ENCODE results near the gene TNNI2.

Gene TNNI2

DNA sequence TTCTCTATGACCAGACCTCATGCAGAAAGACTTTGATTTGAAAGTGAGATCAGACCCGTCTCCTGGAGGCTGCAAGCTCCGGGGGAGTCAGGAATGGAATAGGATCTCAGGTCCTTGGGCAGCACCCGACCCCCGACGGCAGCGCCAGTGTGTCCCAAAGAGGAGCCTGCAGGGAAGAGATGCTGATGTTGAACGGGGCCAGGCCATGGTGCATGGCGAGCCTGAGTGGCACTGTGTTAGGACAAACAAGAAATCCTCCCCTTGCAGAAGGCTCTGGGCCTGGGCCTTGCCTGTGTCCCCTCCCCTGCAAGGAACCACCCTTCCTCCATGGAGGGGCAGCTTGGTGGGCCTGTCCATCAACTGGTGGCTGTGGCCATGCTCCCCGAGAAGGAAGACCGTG is 24.1 kb upstream of the TNNI2 start:
- TF ChIP-seq, protein P1, sequence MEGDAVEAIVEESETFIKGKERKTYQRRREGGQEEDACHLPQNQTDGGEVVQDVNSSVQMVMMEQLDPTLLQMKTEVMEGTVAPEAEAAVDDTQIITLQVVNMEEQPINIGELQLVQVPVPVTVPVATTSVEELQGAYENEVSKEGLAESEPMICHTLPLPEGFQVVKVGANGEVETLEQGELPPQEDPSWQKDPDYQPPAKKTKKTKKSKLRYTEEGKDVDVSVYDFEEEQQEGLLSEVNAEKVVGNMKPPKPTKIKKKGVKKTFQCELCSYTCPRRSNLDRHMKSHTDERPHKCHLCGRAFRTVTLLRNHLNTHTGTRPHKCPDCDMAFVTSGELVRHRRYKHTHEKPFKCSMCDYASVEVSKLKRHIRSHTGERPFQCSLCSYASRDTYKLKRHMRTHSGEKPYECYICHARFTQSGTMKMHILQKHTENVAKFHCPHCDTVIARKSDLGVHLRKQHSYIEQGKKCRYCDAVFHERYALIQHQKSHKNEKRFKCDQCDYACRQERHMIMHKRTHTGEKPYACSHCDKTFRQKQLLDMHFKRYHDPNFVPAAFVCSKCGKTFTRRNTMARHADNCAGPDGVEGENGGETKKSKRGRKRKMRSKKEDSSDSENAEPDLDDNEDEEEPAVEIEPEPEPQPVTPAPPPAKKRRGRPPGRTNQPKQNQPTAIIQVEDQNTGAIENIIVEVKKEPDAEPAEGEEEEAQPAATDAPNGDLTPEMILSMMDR (IDR thresholded peaks at IDR 0.05; ENCODE audit: low read depth, low read length, missing control alignments): no peak
- DNase-seq (ENCODE audit: extremely low read depth, low read depth): no peak
- H3K4me3 ChIP-seq (replicated peaks; ENCODE audit: low read depth, low read length): no peak overlapping the region

DNA sequence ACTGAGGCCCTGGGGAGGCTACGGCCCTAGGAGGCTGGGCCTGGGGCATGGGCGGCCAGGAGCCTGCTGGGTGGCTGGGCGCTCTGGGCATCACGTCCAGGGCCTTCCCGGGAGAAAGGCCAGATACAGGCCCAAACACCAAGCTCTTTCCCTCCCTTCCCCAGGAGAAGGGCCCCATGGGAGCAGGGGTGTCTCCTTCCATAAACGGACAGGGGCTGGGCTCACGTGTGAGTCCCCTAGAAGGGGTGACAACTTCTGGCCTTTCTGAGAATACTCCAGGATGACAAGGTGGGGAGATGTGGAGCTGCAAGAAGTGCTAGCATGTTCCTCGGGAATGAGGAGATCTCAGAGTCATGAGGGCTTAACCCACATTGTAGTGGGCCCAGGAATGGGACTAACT is 23.5 kb upstream of the TNNI2 start:
- no peak for DNase-seq (ENCODE audit: extremely low read depth, low read depth)
- no peak overlapping the region for H3K4me3 ChIP-seq (replicated peaks; ENCODE audit: low read depth, low read length)
- TF ChIP-seq, protein P1 (IDR thresholded peaks at IDR 0.05; ENCODE audit: low read depth, low read length, missing control alignments): no peak

DNA sequence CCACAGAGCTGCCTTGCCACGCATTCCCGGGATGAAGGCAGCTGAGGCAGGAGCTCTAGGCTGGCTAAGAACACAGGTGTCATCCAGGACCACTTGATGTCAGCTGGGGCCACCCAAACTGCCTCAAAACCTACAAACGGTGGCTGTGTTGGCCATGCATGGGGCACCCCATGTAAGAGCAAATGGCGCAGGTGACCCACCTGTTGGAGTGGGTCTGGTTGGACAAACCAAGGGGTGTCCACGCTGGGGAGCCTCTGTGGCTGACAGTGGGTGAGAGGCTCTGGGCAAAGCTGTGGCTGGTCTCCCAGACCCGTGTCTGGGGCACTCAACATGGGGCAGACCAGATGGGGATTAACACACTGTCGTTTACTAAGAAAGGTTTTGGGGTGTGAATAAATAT is 23.0 kb upstream of the TNNI2 start:
- no peak overlapping the region for H3K4me3 ChIP-seq (replicated peaks; ENCODE audit: low read depth, low read length)
- TF ChIP-seq, protein P1 (IDR thresholded peaks at IDR 0.05; ENCODE audit: low read depth, low read length, missing control alignments): no peak
- DNase-seq (ENCODE audit: extremely low read depth, low read depth): no peak

DNA sequence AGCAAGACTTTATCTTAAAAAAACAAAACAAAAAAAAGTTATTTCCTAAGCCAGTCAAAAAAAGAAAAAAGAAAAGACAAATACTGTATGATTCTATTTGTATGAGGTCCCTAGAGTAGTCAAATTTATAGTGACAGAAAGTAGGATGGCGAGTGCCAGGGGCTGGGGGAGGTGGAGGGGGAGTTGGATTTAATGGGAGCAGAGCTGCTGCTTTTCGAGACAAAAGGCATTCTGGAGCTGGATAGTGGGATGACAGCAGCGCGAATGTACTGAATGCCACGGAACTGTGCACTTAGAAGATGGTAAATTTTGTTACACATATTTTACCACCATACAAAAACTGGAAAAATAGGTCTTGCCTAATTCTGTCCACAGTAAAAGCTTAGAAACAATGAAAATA is 21.8 kb upstream of the TNNI2 start:
- DNase-seq (ENCODE audit: extremely low read depth, low read depth): no peak
- H3K4me3 ChIP-seq (replicated peaks; ENCODE audit: low read depth, low read length): no peak overlapping the region
- TF ChIP-seq, protein P1 (IDR thresholded peaks at IDR 0.05; ENCODE audit: low read depth, low read length, missing control alignments): no peak

DNA sequence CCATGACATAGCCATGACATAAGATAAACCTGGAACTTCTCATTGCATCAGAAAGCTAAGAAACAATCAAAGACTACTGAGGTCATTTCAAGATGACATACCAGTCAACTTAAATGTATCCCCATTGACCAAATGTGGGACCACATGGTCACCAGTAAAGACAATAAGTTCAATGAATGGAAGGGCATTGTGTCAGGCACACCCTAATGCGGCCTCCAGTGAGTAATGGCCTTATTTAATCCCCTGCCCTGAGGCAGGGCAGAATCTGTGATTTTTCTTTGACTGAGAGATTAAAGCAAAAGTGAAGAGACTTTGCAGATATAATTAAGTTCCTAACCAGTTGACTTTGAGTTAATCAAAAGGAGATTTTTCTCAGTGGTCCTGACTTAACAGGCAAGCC is 21.3 kb upstream of the TNNI2 start:
- TF ChIP-seq, protein P1 (IDR thresholded peaks at IDR 0.05; ENCODE audit: low read depth, low read length, missing control alignments): no peak
- no peak overlapping the region for H3K4me3 ChIP-seq (replicated peaks; ENCODE audit: low read depth, low read length)
- DNase-seq (ENCODE audit: extremely low read depth, low read depth): no peak

DNA sequence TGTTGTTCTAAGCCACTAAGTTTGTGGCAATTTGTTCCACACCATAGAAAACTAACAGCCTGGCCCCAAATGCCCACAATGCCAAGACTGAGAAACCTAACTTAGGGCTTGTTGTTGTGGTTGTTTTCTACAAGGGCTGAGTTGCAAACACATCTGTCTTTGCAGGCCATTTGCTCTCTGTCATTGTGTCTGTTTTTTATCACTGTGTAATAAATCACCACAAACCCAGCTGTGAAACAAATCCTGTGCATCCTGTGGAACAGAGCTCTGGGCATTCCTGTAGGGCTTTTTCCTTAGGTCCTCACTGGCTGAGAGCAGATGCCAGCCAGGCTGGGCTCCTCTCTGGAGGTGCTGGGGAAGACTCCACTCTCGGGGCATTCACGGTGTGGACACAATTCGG is 19.7 kb upstream of the TNNI2 start:
- TF ChIP-seq, protein P1 (IDR thresholded peaks at IDR 0.05; ENCODE audit: low read depth, low read length, missing control alignments): no peak
- DNase-seq (ENCODE audit: extremely low read depth, low read depth): no peak
- no peak overlapping the region for H3K4me3 ChIP-seq (replicated peaks; ENCODE audit: low read depth, low read length)
